Loucy (cell line): Measurements from ENCODE around the gene B4GALT1.

ENCODE experiments used
- H2AFZ ChIP-seq: fragments of 200-600 bp; sonication (generic); 2 replicates; pipeline ENCODE4 v1.6.0; 2016; ENCODE audit warnings: antibody characterized with exemption, mild to moderate bottlenecking, low read length, moderate library complexity
- H3F3A ChIP-seq: fragments of 200-600 bp; 2 replicates; pipeline ENCODE4 v1.6.0; 2016; ENCODE audit warnings: antibody characterized with exemption, low read depth, mild to moderate bottlenecking
- H3K27me3 ChIP-seq: fragments of 200-600 bp; sonication (generic); 2 replicates; pipeline ENCODE4 v1.6.1; 2014; ENCODE audit warnings: low read length, mild to moderate bottlenecking; ENCODE audit not compliant: insufficient read depth, poor library complexity, severe bottlenecking
- H3K36me3 ChIP-seq: fragments of 200-600 bp; sonication (generic); 2 replicates; pipeline ENCODE4 v1.6.1; 2016; ENCODE audit warnings: low read length; ENCODE audit not compliant: insufficient read depth
- H3K4me1 ChIP-seq: fragments of 200-600 bp; sonication (generic); 2 replicates; pipeline ENCODE4 v1.5.1; 2014; ENCODE audit warnings: low read length, mild to moderate bottlenecking; ENCODE audit not compliant: insufficient read depth, poor library complexity, severe bottlenecking
- H3K4me2 ChIP-seq: fragments of 200-600 bp; sonication (generic); 2 replicates; pipeline ENCODE4 v1.6.0; 2014; ENCODE audit warnings: antibody characterized with exemption, low read length, low read depth, mild to moderate bottlenecking; ENCODE audit not compliant: poor library complexity, severe bottlenecking
- H3K4me3 ChIP-seq: fragments of 200-600 bp; sonication (generic); 2 replicates; pipeline ENCODE4 v1.5.1; 2014; ENCODE audit warnings: low read length, mild to moderate bottlenecking, mixed read lengths; ENCODE audit not compliant: poor library complexity, severe bottlenecking
- H3K79me2 ChIP-seq: fragments of 200-600 bp; sonication (generic); 2 replicates; pipeline ENCODE4 v1.6.1; 2014; ENCODE audit warnings: low read length; ENCODE audit not compliant: insufficient read depth
- H3K9ac ChIP-seq: fragments of 200-600 bp; sonication (generic); 2 replicates; pipeline ENCODE4 v1.6.0; 2014; ENCODE audit warnings: mild to moderate bottlenecking, low read depth, low read length, moderate library complexity; ENCODE audit not compliant: poor library complexity, severe bottlenecking
- H3K9me2 ChIP-seq: fragments of 200-600 bp; sonication (generic); replicated peaks from 2 replicates; pipeline ENCODE4 v1.6.1; 2016; ENCODE audit warnings: low read depth, low read length, mixed read lengths
- H3K9me3 ChIP-seq: fragments of 200-600 bp; sonication (generic); 2 replicates; pipeline ENCODE4 v1.6.1; 2014; ENCODE audit warnings: mild to moderate bottlenecking, antibody characterized with exemption, low read length, low read depth; ENCODE audit not compliant: insufficient read depth
- H4K20me1 ChIP-seq: fragments of 200-600 bp; sonication (generic); 2 replicates; pipeline ENCODE4 v1.6.0; 2014; ENCODE audit warnings: antibody characterized with exemption, low read length, mild to moderate bottlenecking; ENCODE audit not compliant: insufficient read depth, poor library complexity, severe bottlenecking
- CTCF ChIP-seq: fragments of 200-600 bp; sonication (generic); conservative IDR thresholded peaks from 2 replicates; pipeline ENCODE4 v1.5.1; 2014; ENCODE audit warnings: mild to moderate bottlenecking, antibody characterized with exemption, low read length
- EZH2phosphoT487 ChIP-seq: fragments of 200-600 bp; IDR thresholded peaks from 2 replicates; pipeline ENCODE4 v1.6.1; 2018; ENCODE audit warnings: antibody characterized with exemption, mild to moderate bottlenecking, moderate library complexity, borderline replicate concordance

Gene B4GALT1

GRCh38 chr9:33198165-33198564, 31.0 kb upstream of the B4GALT1 start:
- TF ChIP-seq CTCF (no peak), EZH2phosphoT487 (no peak)
- H3K27me3 ChIP-seq: no peaks in the 10 kb centered on the region
- no peaks in the 10 kb centered on the region for H3K79me2 ChIP-seq
- no peaks in the 10 kb centered on the region for H3K9me3 ChIP-seq
- no peak overlapping the region for H2AFZ ChIP-seq
- no peak overlapping the region for H3K4me2 ChIP-seq
- no peaks in the 10 kb centered on the region for H3K9me2 ChIP-seq
- no peaks in the 10 kb centered on the region for H3F3A ChIP-seq
- H3K9ac ChIP-seq: no peak overlapping the region
- H3K4me1 ChIP-seq: no peaks in the 10 kb centered on the region
- no peak overlapping the region for H3K4me3 ChIP-seq
- H4K20me1 ChIP-seq: no peaks in the 10 kb centered on the region
- no peaks in the 10 kb centered on the region for H3K36me3 ChIP-seq

- Histone ChIP-seq H3K9ac (no peak overlapping the region), H3K4me1 (no peaks in the 10 kb centered on the region), H2AFZ (no peak overlapping the region), H3K9me3 (no peaks in the 10 kb centered on the region), H4K20me1 (no peaks in the 10 kb centered on the region), H3K4me3 (no peak overlapping the region), H3F3A (no peaks in the 10 kb centered on the region), H3K4me2 (no peak overlapping the region), H3K36me3 (no peaks in the 10 kb centered on the region), H3K79me2 (no peaks in the 10 kb centered on the region), H3K9me2 (no peaks in the 10 kb centered on the region), H3K27me3 (no peaks in the 10 kb centered on the region)
- TF ChIP-seq EZH2phosphoT487 (no peak), CTCF (no peak; the same call in 1 of the 2 replicates)
Observed at GRCh38 chr9:33197279-33198152, 30.4 kb upstream of the B4GALT1 start.

GRCh38 chr9:33196736-33197135, 29.6 kb upstream of the B4GALT1 start:
- Histone ChIP-seq H2AFZ (no peak overlapping the region), H3K9me3 (no peaks in the 10 kb centered on the region), H3K9me2 (no peaks in the 10 kb centered on the region), H3K9ac (no peak overlapping the region), H3F3A (no peaks in the 10 kb centered on the region), H3K4me3 (no peak overlapping the region), H3K4me2 (no peak overlapping the region), H3K79me2 (no peaks in the 10 kb centered on the region), H3K27me3 (no peaks in the 10 kb centered on the region), H4K20me1 (no peaks in the 10 kb centered on the region), H3K36me3 (no peaks in the 10 kb centered on the region), H3K4me1 (no peaks in the 10 kb centered on the region)
- TF ChIP-seq CTCF: no peak
- no peak for TF ChIP-seq EZH2phosphoT487
